ENCODE measurements around the gene TMEM174.

DNA sequence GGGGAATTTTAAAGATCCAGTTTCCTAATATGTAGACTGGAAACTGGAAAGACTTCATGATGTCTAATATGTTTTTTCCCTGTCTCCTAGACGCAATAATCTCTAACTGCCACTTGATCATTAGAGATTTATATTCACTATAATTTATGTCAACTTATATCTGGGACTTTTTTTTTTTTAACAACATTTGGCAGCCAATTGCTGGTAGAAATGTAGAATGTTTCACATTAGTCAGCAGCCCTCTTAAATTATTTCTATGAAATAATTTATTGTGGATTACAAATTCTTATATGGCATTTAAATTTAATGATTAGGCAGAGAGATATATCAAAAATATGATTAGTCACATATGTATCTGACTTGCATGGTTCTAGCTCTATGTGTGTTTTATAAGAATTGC is 48.2 kb downstream of the TMEM174 start:
- TF ChIP-seq, protein P1, sequence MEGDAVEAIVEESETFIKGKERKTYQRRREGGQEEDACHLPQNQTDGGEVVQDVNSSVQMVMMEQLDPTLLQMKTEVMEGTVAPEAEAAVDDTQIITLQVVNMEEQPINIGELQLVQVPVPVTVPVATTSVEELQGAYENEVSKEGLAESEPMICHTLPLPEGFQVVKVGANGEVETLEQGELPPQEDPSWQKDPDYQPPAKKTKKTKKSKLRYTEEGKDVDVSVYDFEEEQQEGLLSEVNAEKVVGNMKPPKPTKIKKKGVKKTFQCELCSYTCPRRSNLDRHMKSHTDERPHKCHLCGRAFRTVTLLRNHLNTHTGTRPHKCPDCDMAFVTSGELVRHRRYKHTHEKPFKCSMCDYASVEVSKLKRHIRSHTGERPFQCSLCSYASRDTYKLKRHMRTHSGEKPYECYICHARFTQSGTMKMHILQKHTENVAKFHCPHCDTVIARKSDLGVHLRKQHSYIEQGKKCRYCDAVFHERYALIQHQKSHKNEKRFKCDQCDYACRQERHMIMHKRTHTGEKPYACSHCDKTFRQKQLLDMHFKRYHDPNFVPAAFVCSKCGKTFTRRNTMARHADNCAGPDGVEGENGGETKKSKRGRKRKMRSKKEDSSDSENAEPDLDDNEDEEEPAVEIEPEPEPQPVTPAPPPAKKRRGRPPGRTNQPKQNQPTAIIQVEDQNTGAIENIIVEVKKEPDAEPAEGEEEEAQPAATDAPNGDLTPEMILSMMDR (IDR thresholded peaks at IDR 0.05), result no peak
- no peak for TF ChIP-seq POLR2A (IDR thresholded peaks at IDR 0.05)
- TF ChIP-seq POLR2AphosphoS5 (IDR thresholded peaks at IDR 0.05), result no peak
- no peak for TF ChIP-seq EP300 (IDR thresholded peaks at IDR 0.05)
